Ovary (tissue), 9 donors: ENCODE measurements around the gene SSRP1. TPM values are rescaled to one million over a fixed set of nuclear protein-coding genes. Genes with fewer than 3 reads are reported as not detected.
A peak's percentile ranks its signal among the peaks of the same experiment; 100 is the strongest.

Experiments
- DNase-seq, 5 donors: peaks; one replicate each; pipeline ENCODE4 v3.0.0-alpha.2; 2019 to 2020
- H3K27ac ChIP-seq, 2 donors: fragments of 200-600 bp; one replicate each; pipeline versions ENCODE4 v1.5.1 to v1.8.0; 2019 to 2022
- H3K27me3 ChIP-seq: fragments of 200-600 bp; one replicate; pipeline ENCODE4 v1.8.0; 2022
- H3K36me3 ChIP-seq: fragments of 200-600 bp; sonication (generic); one replicate; pipeline ENCODE4 v1.5.1; 2019
- H3K4me1 ChIP-seq: one replicate; pipeline ENCODE4 v1.8.1; 2013; ENCODE audit warnings: mild to moderate bottlenecking, moderate library complexity; ENCODE audit not compliant: insufficient read depth
- H3K4me3 ChIP-seq: fragments of 200-600 bp; sonication (generic); one replicate; pipeline ENCODE4 v1.5.1; 2017
- H3K9me3 ChIP-seq, 2 donors: fragments of 200-600 bp in 1 of 2; sonication (generic) in 1 of 2; one replicate each; pipeline versions ENCODE4 v1.5.1 to v1.8.1; 2013 to 2019; ENCODE audit warnings: mild to moderate bottlenecking in 1 of 2, moderate library complexity in 1 of 2
- EP300 ChIP-seq: sonication (generic); formaldehyde crosslinking; IDR thresholded peaks from one replicate; pipeline ENCODE4 v1.6.1; 2017; ENCODE audit warnings: antibody characterized with exemption
- POLR2A ChIP-seq: fragments of 450-650 bp; IDR thresholded peaks from one replicate; pipeline ENCODE4 v1.6.1; 2017; ENCODE audit warnings: antibody characterized with exemption, mild to moderate bottlenecking, moderate library complexity
- WGBS, 3 donors: extraction: QIAGEN DNeasy Blood & Tissue Kit in 1 of 3; methylation state at CpG; one replicate each; pipeline versions ENCODE4 v1.1.5 to v1.1.7; 2013 to 2017; 5-methylcytosine and 5-hydroxymethylcytosine counted together
- intact Hi-C, 4 donors: fragments of 100-400 bp; cut with DNase I; formaldehyde crosslinking; loops; one replicate each; pipeline versions ENCODE4 v1.11.0 to v1.15.1; 2022 to 2023
- polyA plus RNA-seq, 2 donors: library from polyadenylated mRNA; stranded (reverse); fragments of 200-250 nt in 1 of 2; fragments of 350-450 nt in 1 of 2; fragmentation: Illumina TruSeq in 1 of 2; extraction: RNeasy Lipid Tissue Mini Kit (QIAGEN cat#74804) in 1 of 2; gene quantifications; one replicate each; pipeline ENCODE4 v1.2.3, GENCODE V29; 2013 to 2014
- total RNA-seq, 7 donors: library from RNA; depleted of rRNA in 2 of 7; stranded (reverse); fragments of >200 nt in 2 of 7; fragmentation: NEBNext Ultra II Directional in 3 of 7; extraction: Animal tissue kit (Norgen Biotek cat#: 25700) in 3 of 7; gene quantifications; one replicate each; pipeline versions ENCODE4 v1.1.0 to v1.2.4, GENCODE V29; 2016 to 2023
- TF ChIP-seq, protein P1 (sequence below), 3 donors: fragments of 450-650 bp in 2 of 3; fragments of 200-600 bp in 1 of 3; IDR thresholded peaks; one replicate each; pipeline versions ENCODE4 v1.5.1 to v1.8.0; 2016 to 2022; ENCODE audit warnings: antibody characterized with exemption in 3 of 3, mild to moderate bottlenecking in 1 of 3
- donor health status: DM: no; HTN: no; CAD: no; lungs with moderate emphysema.
- donor health status: DM: no; HTN: no; CAD: no.
- donor health status: Bipolar disorder and iron deficiency.
- donor health status: DM: yes; HTN: yes; CAD: no.
- donor health status: DM: no; HTN: no; CAD: no.
- donor health status: DM: yes; HTN: yes; CAD: no.

SSRP1 gene
- total and polyA plus RNA-seq, 9 donors: 43.3 to 134 (median 87.7) TPM

DNA sequence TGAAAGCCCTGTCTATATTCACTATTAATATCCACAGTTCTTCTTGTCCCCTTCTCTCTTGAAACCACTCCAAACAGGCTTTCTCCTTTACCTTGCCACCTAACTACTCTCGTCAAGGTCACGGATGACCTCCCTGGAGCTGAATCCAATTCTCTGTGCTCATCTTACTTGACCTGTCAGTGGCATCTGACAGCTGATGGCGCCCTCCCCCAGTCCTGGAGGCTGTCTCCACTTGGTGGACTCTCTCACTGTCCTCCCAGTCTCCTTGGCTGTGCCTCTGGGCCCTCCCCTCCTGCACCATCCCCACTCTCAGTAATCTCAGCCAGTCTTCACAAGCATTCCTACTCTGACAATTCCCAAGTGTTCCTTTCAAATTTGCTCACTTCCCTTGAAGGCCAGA lies 19.7 kb downstream of the SSRP1 start:
- Histone ChIP-seq H3K4me1 (peaks cover 29% of the 10 kb centered on the region), H3K36me3 (no peaks in the 10 kb centered on the region)
- intact Hi-C loops: no loop called here

DNA sequence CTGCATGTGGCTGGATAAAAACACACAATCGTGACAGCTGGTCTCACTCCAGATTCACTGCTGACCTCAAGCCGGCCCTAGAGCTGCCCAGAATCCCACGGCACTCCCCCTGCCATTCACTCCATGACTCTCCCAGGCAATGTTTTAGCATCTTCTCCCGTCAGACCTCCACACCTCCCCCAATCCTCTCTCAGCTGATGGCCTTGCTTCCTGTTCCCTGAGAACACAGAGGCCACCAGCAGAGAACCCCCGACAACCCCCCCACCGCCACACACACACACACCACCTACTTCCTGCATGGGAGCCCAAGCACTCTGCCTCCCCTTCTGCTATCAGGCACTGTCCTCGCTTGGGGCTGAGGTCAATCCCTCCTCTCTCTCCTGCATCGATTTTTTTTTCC lies 20.2 kb downstream of the SSRP1 start:
- intact Hi-C loops: no loop called here
- no peak overlapping the region for H3K4me3 ChIP-seq
- peaks cover 32% of the 10 kb centered on the region for H3K4me1 ChIP-seq
- H3K36me3 ChIP-seq: no peaks in the 10 kb centered on the region
- DNase-seq: peak in 2 of 5 donors; percentile 65 to 73
- 4 to 10% (median 7%) methylated on average over 8 of the region's 8 CpGs for WGBS, 3 donors
- H3K9me3 ChIP-seq: no peaks in the 10 kb centered on the region
- TF ChIP-seq EP300 (no peak), POLR2A (no peak)
- TF ChIP-seq, protein P1, sequence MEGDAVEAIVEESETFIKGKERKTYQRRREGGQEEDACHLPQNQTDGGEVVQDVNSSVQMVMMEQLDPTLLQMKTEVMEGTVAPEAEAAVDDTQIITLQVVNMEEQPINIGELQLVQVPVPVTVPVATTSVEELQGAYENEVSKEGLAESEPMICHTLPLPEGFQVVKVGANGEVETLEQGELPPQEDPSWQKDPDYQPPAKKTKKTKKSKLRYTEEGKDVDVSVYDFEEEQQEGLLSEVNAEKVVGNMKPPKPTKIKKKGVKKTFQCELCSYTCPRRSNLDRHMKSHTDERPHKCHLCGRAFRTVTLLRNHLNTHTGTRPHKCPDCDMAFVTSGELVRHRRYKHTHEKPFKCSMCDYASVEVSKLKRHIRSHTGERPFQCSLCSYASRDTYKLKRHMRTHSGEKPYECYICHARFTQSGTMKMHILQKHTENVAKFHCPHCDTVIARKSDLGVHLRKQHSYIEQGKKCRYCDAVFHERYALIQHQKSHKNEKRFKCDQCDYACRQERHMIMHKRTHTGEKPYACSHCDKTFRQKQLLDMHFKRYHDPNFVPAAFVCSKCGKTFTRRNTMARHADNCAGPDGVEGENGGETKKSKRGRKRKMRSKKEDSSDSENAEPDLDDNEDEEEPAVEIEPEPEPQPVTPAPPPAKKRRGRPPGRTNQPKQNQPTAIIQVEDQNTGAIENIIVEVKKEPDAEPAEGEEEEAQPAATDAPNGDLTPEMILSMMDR (IDR thresholded peaks at IDR 0.05): no peak
- H3K27ac ChIP-seq: peak overlapping the region in 1 of 2 donors; percentile 42
- no peaks in the 10 kb centered on the region for H3K27me3 ChIP-seq

More for the DNA sequence above, 19.7 kb downstream of the SSRP1 start:
- Histone ChIP-seq H3K27ac (peak overlapping the region in 1 of 2 donors; percentile 42), H3K4me3 (no peak overlapping the region), H3K9me3 (no peaks in the 10 kb centered on the region), H3K27me3 (no peaks in the 10 kb centered on the region)
- TF ChIP-seq, protein P1 (IDR thresholded peaks at IDR 0.05): no peak
- TF ChIP-seq EP300 (no peak), POLR2A (no peak)
- 29 to 38% (median 31%) methylated on average over 3 of the region's 3 CpGs for whole genome bisulfite sequencing, 3 donors
- DNase-seq: peak in 1 of 5 donors; percentile 39

DNA sequence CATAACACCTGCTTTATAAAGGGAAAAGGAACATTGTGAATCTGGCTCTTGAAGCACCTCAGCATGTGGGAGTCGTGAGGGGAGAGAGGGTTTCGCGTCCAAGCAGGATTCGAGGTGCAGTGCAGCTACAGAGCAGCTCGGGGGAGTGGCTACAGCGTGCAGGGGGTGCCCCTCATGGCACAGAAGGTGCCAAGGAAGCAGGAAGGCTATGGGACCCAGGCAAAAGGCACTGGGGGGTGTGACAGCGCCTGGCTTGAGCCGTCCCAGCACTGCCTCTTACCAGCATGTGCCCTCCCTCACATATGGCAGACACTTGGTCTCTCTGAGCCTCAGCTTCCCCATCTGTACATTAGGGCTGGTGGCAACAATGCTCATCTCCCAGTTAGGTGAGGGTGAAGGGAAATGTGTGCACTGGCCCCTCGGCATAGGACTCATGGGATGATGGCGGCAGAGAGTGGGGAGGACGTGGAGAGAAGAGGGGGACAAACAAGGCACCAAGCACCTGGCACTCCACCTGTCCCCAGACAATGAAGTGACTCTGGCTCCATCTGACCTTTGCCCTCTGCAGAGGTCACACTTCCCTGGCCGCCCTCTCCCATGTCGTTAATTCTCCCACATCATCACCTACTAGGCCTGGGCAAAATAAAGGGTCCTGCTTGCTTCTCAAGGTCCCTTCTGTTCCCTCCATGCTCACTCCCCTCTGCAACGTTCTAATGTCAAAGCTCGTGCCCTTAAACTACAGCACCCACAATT lies 21.3 kb downstream of the SSRP1 start:
- intact Hi-C loops: no loop called here
- Histone ChIP-seq H3K27ac (no peak overlapping the region), H3K9me3 (no peaks in the 10 kb centered on the region), H3K27me3 (no peaks in the 10 kb centered on the region), H3K4me1 (peaks cover 28% of the 10 kb centered on the region), H3K4me3 (no peak overlapping the region), H3K36me3 (no peaks in the 10 kb centered on the region)
- DNase-seq: peak in 1 of 5 donors; percentile 31
- TF ChIP-seq POLR2A (no peak), EP300 (no peak)
- TF ChIP-seq, protein P1 (IDR thresholded peaks at IDR 0.05): no peak
- 71 to 80% (median 76%) methylated on average over 15 of the region's 15 CpGs for WGBS, 3 donors

DNA sequence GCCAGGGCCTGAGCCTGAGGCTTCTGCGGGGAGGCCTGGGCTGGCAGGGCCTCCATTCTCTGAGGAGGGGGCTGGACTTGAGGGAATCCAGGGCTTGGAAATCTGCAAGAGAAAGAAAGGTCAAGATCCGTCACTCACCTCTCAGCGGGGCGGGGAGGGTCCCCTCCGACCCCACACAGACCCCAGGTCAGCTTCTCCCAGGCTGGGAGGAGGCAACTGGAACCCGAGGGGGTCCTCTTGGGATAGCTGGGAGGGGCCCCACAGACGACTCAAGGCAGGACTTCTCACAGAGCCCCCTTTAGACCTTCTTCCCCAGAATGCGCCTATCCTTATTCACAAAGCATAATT lies 21.9 kb downstream of the SSRP1 start:
- Histone ChIP-seq H3K9me3 (no peaks in the 10 kb centered on the region), H3K36me3 (no peaks in the 10 kb centered on the region), H3K4me1 (peaks cover 32% of the 10 kb centered on the region), H3K4me3 (no peak overlapping the region), H3K27me3 (no peaks in the 10 kb centered on the region), H3K27ac (no peak overlapping the region)
- peak in 1 of 5 donors; percentile 32 for DNase-seq
- intact Hi-C loops: no loop called here
- TF ChIP-seq, protein P1 (IDR thresholded peaks at IDR 0.05): no peak
- TF ChIP-seq EP300: no peak
- TF ChIP-seq POLR2A: no peak
- WGBS, 3 donors: 64 to 75% (median 67%) methylated on average over 8 of the region's 8 CpGs
